Measurements from ENCODE around the gene RNF151.

GRCh38 chr16:1929105-1929504, 37.6 kb upstream of the RNF151 start:
- TF ChIP-seq USF2 (IDR thresholded peaks at IDR 0.05) = no peak
- TF ChIP-seq RFX5 (IDR thresholded peaks at IDR 0.05) = no peak
- no peak for TF ChIP-seq ELK1 (IDR thresholded peaks at IDR 0.05; ENCODE audit: low read depth, low read length)

All from A549 (cell line).